ENCODE measurements around the gene TTC7B.

GRCh38 chr14:90759370-90760077 lies 56.7 kb downstream of the TTC7B start:
- TF ChIP-seq, protein P1, sequence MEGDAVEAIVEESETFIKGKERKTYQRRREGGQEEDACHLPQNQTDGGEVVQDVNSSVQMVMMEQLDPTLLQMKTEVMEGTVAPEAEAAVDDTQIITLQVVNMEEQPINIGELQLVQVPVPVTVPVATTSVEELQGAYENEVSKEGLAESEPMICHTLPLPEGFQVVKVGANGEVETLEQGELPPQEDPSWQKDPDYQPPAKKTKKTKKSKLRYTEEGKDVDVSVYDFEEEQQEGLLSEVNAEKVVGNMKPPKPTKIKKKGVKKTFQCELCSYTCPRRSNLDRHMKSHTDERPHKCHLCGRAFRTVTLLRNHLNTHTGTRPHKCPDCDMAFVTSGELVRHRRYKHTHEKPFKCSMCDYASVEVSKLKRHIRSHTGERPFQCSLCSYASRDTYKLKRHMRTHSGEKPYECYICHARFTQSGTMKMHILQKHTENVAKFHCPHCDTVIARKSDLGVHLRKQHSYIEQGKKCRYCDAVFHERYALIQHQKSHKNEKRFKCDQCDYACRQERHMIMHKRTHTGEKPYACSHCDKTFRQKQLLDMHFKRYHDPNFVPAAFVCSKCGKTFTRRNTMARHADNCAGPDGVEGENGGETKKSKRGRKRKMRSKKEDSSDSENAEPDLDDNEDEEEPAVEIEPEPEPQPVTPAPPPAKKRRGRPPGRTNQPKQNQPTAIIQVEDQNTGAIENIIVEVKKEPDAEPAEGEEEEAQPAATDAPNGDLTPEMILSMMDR (IDR thresholded peaks at IDR 0.05 in 2 of 3, conservative IDR thresholded peaks at IDR 0.05 in 1 of 3; ENCODE audit: control insufficient read depth in 2 of 3, extremely low read depth in 1 of 3, insufficient read depth in 1 of 3, low read depth in 3 of 3, low read length in 3 of 3): no peak
- TF ChIP-seq CHD1 (IDR thresholded peaks at IDR 0.05; ENCODE audit: low read depth, low read length) (no peak), SREBF1 (IDR thresholded peaks at IDR 0.05; ENCODE audit: low read length) (no peak), NBN (IDR thresholded peaks at IDR 0.05) (no peak), EZH2 (IDR thresholded peaks at IDR 0.05; ENCODE audit: borderline replicate concordance, control insufficient read depth, low read depth, low read length) (no peak), SMC3 (IDR thresholded peaks at IDR 0.05; ENCODE audit: borderline replicate concordance, low read length) (no peak), POLR2AphosphoS5 (IDR thresholded peaks at IDR 0.05; ENCODE audit: low read length) (no peak), EP300 (IDR thresholded peaks at IDR 0.05; ENCODE audit: borderline replicate concordance in 1 of 2, control insufficient read depth in 1 of 2, low read depth in 2 of 2, low read length in 2 of 2) (no peak), HDAC6 (IDR thresholded peaks at IDR 0.05; ENCODE audit: unreplicated experiment) (no peak), POLR2A (IDR thresholded peaks at IDR 0.05; ENCODE audit: low read depth, low read length) (no peak)
- TF ChIP-seq, protein P2, sequence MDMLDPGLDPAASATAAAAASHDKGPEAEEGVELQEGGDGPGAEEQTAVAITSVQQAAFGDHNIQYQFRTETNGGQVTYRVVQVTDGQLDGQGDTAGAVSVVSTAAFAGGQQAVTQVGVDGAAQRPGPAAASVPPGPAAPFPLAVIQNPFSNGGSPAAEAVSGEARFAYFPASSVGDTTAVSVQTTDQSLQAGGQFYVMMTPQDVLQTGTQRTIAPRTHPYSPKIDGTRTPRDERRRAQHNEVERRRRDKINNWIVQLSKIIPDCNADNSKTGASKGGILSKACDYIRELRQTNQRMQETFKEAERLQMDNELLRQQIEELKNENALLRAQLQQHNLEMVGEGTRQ (IDR thresholded peaks at IDR 0.05; ENCODE audit: borderline replicate concordance, low read depth, low read length): no peak
- TF ChIP-seq, protein P3, sequence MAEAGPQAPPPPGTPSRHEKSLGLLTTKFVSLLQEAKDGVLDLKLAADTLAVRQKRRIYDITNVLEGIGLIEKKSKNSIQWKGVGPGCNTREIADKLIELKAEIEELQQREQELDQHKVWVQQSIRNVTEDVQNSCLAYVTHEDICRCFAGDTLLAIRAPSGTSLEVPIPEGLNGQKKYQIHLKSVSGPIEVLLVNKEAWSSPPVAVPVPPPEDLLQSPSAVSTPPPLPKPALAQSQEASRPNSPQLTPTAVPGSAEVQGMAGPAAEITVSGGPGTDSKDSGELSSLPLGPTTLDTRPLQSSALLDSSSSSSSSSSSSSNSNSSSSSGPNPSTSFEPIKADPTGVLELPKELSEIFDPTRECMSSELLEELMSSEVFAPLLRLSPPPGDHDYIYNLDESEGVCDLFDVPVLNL (IDR thresholded peaks at IDR 0.05; ENCODE audit: low read depth, low read length): no peak
